Nephron progenitor cell (in vitro differentiated cells): ENCODE data around the gene CDK11A.
"Not testable (repeated sequence)": the region's sequence is repeated elsewhere in the genome, so short reads cannot be mapped to it uniquely, and the experiment has no call there.

Experiments used
- DNase-seq: peaks from one replicate; pipeline ENCODE4 v3.0.0; 2021
- H3K27ac Mint-ChIP-seq: 2 replicates; pipeline ENCODE4 v1.8.0; 2021; ENCODE audit warnings: mild to moderate bottlenecking, moderate library complexity, mixed read lengths
- H3K27me3 Mint-ChIP-seq: 2 replicates; pipeline ENCODE4 v1.8.0; 2021; ENCODE audit warnings: mild to moderate bottlenecking, low read depth, mixed read lengths; ENCODE audit not compliant: poor library complexity
- H3K36me3 Mint-ChIP-seq: 2 replicates; pipeline ENCODE4 v1.8.0; 2021; ENCODE audit warnings: low read depth, mixed read lengths
- H3K4me1 Mint-ChIP-seq: 2 replicates; pipeline ENCODE4 v1.8.0; 2021; ENCODE audit warnings: mixed read lengths
- H3K4me3 Mint-ChIP-seq: 2 replicates; pipeline ENCODE4 v1.8.0; 2021; ENCODE audit warnings: mild to moderate bottlenecking, moderate library complexity, mixed read lengths
- H3K9me3 Mint-ChIP-seq: 2 replicates; pipeline ENCODE4 v1.8.0; 2021; ENCODE audit warnings: mild to moderate bottlenecking, moderate library complexity, mixed read lengths
- CTCF ChIP-seq: fragments of 200-600 bp; sonication (generic); IDR thresholded peaks from 2 replicates; pipeline ENCODE4 v1.5.0; 2021; ENCODE audit warnings: antibody characterized with exemption

Gene CDK11A

DNA sequence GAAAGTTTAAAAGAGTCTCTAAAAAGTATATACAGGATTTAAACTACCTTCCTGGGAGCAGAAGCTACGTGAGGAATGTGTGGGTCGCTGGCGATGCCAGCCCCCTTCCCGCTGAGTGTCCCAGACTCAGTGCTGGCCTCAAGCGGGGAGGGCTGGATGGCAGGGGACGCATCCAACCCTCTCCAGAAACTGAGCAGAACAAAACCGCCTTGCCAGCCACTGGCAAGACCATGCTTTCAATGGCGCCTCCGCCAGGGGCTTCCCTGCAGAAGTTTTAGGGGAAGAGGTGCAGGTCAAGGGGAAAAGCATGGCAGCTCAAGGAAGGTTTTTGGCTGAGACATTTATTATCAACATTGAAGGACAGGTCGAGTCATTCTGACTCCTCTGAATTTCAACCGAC is 28.0 kb upstream of the CDK11A start:
- DNase-seq, result no peak
- TF ChIP-seq CTCF, result no peak
- peaks cover 5% of the 10 kb centered on the region for H3K4me1 Mint-ChIP-seq

DNA sequence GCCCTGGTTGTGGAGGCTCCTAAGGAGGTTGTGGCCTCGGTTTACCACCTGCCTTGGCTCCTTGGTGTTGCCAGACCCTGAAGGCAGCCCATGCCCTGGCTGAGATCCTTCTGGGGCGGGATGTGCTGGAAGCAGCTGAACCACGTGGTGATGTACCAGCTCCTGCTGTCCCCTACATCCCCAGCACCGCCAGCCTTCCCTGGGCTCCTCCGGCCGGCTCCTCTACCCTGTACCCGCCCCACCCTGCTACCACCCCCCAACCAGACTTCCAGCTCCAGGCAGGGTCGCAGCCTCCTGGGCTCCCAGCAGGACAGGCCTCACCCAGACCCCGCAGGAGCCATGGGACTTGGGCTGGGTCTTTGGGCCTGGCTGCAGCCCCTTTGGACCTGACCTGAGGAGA is 25.8 kb upstream of the CDK11A start:
- not testable (repeated sequence) for H3K9me3 Mint-ChIP-seq, H3K27ac Mint-ChIP-seq, H3K4me1 Mint-ChIP-seq, H3K4me3 Mint-ChIP-seq, DNase-seq, H3K27me3 Mint-ChIP-seq
- peaks cover 13% of the 10 kb centered on the region for H3K36me3 Mint-ChIP-seq

More for the DNA sequence above, 28.0 kb upstream of the CDK11A start:
- peaks cover 16% of the 10 kb centered on the region for H3K36me3 Mint-ChIP-seq
- H3K9me3 Mint-ChIP-seq, result no peaks in the 10 kb centered on the region
- H3K4me3 Mint-ChIP-seq, result no peak overlapping the region
- H3K27me3 Mint-ChIP-seq, result no peaks in the 10 kb centered on the region
- H3K27ac Mint-ChIP-seq, result peak overlapping the region; percentile 59

DNA sequence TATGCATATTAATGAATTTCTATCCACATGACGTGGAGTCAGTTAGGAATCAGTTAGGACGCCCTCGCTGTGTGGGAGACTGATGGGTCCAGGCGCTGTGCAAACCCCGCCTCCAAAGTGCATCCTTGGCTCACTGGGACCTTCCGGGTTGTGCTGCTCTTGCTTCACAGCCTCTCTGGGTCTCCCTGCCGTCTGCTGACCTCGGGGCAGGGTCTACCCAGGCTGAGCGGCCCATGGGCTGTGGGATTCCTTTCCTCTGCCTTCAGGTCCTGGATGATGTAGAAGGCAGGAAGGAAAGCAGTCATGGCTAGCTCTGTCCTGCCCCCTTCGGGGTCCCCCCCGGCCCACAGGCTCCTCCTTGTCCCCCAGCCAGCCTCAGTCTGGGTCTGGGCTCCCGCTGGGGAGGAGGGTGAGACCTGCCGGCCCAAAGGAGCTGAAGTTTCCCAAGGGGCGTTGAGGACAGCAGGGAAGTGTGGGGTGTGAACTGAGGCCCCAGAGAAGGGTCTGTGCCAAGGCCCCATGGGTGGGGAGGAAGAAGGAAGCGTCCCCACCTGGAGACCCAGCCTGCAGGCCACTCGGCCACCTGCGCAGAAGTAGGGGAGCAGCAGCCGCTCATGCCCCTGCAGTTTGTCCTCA is 24.6 kb upstream of the CDK11A start:
- H3K27ac Mint-ChIP-seq, result no peak overlapping the region
- no peak for DNase-seq

DNA sequence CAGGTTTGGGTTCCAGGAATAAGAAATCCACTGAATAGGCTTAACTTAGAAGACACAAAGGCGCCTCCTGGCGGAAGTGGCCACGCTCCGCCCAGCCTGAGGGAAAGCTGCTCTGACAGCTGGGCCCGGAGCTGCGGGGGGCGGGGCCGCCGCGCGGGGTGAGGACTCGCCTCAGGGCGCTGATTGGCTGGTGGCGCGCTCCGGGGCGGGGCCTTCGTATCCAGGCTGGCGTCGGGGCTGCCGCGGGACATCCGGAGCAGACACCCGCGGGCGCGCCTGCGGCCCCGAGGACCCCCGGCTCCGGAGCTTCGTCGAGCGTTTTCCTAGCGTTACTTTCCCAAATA is 22.4 kb upstream of the CDK11A start:
- not testable (repeated sequence) for H3K27ac Mint-ChIP-seq, H3K9me3 Mint-ChIP-seq, DNase-seq, H3K27me3 Mint-ChIP-seq, H3K4me3 Mint-ChIP-seq
- Mint-ChIP-seq H3K4me1 (peaks cover 10% of the 10 kb centered on the region), H3K36me3 (peaks cover 16% of the 10 kb centered on the region)

More for the DNA sequence above, 24.6 kb upstream of the CDK11A start:
- peak overlapping the region; percentile 18 for H3K4me3 Mint-ChIP-seq
- H3K36me3 Mint-ChIP-seq, result peaks cover 8% of the 10 kb centered on the region
- no peak for TF ChIP-seq CTCF
- peaks cover 5% of the 10 kb centered on the region for H3K4me1 Mint-ChIP-seq
- no peaks in the 10 kb centered on the region for H3K27me3 Mint-ChIP-seq
- H3K9me3 Mint-ChIP-seq, result no peaks in the 10 kb centered on the region

DNA sequence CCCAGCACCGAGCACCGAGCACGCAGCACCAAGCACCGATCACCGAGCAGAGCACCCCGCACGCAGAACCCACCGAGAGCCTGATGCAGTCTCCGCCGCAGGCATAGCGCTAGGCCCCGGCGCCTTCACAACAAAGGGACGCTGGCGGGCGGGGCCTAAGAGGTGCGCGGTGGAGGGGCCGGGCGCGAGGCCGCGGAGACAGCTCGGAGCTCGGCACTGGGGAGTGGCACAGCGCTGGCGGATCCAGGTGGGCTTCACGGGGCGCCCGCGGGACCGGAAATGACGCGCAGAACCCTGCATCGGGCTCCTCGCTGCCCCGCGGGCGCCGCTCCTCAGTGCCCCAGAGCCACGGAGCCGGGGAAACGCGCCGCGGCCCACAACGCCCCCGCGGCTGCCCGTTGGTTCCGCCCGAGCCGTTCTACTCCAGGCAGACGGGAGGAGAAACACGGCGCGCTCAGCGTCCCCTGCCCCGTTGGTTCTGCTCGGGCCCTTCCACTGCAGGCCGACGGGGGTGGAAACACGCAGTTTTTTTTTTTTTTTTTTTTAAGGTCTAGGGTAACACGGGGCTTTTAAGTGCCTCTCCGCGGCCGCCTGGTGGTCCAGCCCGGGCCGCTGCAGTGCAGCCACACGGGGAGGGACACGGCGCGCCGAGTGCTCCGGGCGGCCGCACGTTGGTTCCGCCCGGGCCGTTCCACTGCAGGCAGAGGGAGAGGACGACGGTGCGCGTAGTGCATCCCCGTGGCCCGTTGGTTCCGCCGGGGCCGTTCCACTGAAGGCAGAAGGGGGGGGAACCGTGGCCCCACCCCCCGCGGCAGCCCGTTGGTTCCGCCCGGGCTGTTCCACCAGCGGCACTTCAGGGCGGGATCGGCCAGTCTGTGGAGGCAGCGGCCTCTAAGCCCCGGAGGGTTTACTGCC is 21.8 kb upstream of the CDK11A start:
- H3K9me3 Mint-ChIP-seq, result not testable (repeated sequence)

DNA sequence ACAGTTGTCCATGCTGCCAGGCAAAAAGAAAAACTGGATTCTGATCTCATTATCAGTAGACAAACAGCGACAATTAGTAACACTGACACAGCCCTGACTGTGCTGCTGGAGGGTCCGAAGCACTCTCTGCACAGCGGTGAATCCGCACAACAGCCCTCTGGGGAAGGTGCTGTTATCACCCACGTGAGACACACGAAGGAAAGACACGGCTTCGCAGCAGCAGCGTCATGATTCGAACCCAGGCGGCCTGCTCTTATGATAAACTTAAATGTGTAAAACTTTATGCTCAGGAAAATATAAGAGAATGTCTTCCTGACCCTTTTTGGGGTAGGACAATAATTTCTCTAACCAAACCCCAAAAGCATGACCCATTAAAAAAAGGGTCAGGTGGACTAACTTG is 18.4 kb upstream of the CDK11A start:
- H3K9me3 Mint-ChIP-seq, H3K27me3 Mint-ChIP-seq, H3K4me1 Mint-ChIP-seq, DNase-seq, H3K4me3 Mint-ChIP-seq: not testable (repeated sequence)
- Mint-ChIP-seq H3K36me3 (peaks cover 18% of the 10 kb centered on the region), H3K27ac (peak overlapping the region; percentile 39)

More for the DNA sequence above, 21.8 kb upstream of the CDK11A start:
- Mint-ChIP-seq H3K4me1 (peaks cover 10% of the 10 kb centered on the region), H3K36me3 (peaks cover 16% of the 10 kb centered on the region), H3K4me3 (peak overlapping the region; percentile 79), H3K27ac (peak overlapping the region; percentile 100)
- not testable (repeated sequence) for H3K27me3 Mint-ChIP-seq
- DNase-seq, result peak; percentile 79

GRCh38 chr1:1741013-1741412 is 16.9 kb upstream of the CDK11A start:
- not testable (repeated sequence) for H3K27ac Mint-ChIP-seq, DNase-seq, H3K4me1 Mint-ChIP-seq, H3K27me3 Mint-ChIP-seq, H3K9me3 Mint-ChIP-seq, H3K4me3 Mint-ChIP-seq
- peaks cover 20% of the 10 kb centered on the region for H3K36me3 Mint-ChIP-seq

DNA sequence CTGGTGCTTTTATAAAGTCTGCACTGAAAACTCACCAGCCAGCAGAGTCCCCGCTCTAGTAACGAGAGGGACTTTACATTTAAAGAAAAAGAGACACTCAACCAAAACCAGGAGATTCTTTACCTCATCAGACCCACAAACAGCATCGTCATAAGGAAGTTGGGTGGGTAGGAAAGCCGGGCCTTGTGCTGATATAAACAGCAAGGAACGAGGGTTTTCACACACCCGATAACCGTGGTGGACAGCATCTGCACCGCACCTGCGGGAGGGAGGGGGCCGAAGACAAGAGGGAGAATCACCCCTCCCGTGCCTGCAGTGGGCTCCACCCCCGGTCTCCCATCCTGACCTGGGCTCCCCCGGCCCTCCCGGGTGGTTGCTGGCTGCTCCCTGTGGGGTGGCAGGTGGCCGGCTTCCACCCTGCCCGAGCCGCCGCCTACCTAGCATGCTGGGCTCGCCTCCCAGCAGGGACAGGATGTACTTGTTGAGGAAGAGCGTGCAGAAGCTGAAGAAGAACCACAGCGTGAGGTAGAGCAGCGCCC is 14.7 kb upstream of the CDK11A start:
- H3K4me3 Mint-ChIP-seq, H3K4me1 Mint-ChIP-seq, H3K27ac Mint-ChIP-seq: not testable (repeated sequence)

GRCh38 chr1:1737675-1738590 is 13.8 kb upstream of the CDK11A start:
- Mint-ChIP-seq H3K36me3 (peaks cover 33% of the 10 kb centered on the region), H3K27ac (peak overlapping the region; percentile 95)
- H3K9me3 Mint-ChIP-seq, H3K4me1 Mint-ChIP-seq, H3K27me3 Mint-ChIP-seq, DNase-seq, H3K4me3 Mint-ChIP-seq: not testable (repeated sequence)

More for the DNA sequence above, 14.7 kb upstream of the CDK11A start:
- H3K36me3 Mint-ChIP-seq, result peaks cover 35% of the 10 kb centered on the region
- not testable (repeated sequence) for H3K9me3 Mint-ChIP-seq, H3K27me3 Mint-ChIP-seq, DNase-seq
